Stimulated activated naive CD4-positive, alpha-beta T cell (primary cell): ENCODE measurements around the gene HNRNPAB.
"Not testable (repeated sequence)": the region's sequence is repeated elsewhere in the genome, so short reads cannot be mapped to it uniquely, and the experiment has no call there.

Source experiments
- DNase-seq, 6 experiments: peaks; one replicate each; lab custom pipeline; 2025; lab: John Stamatoyannopoulos, UW

HNRNPAB gene

DNA sequence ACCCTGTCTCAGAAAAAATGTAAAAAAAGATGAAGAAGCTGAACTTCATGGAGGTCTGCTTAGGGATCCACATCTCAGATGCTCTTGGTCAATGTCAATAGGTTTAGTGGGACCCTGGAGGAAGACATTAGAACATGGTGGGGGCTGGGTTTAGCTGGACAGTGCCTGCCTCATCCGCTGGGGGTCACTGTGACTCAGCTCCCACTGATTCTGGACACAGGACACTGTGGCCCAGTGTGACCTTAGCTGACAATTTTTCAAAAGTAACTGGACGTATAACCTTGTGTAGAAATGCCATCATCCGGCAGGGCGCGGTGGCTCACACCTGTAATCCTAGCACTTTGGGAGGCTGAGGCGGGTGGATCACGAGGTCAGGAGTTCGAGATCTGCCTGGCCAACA, 7.3 kb upstream of the HNRNPAB start:
- DNase-seq = no peak

DNA sequence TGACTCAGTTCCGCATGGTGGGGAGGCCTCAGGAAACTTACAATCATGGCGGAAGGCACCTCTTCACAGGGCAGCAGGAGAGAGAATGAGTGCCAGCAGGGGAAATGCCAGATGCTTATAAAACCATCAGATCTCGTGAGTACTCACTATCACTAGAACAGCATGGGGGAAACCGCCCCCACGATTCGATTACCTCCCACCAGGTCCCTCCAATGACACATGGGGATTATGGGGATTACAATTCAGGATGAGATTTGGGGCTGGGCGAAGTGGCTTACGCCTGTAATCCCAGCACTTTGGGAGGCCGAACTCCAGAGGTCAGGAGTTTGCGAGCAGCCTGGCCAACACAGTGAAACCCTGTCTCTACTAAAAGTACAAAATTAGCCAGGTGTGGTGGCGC, 6.2 kb upstream of the HNRNPAB start:
- not testable (repeated sequence) for DNase-seq

DNA sequence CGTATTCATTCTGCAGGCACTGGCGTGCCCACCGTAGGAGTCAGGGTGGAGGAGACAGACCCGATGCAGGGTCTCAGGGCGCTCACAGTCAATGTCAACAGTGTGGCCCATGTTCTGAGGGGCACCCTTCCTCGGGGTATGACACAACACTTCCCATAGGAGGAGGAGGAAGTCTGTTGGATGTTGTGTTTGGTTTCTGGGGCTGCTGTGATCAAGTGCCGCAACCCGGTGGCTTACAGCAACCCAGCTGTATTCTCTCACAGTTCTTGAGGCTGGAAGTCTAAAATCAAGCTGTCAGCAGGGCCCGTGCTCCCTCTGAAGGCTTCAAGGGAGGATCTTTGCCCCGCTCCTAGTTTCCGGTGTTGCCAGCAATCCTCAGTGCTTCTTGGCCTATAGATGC, 5.6 kb upstream of the HNRNPAB start:
- DNase-seq = no peak

DNA sequence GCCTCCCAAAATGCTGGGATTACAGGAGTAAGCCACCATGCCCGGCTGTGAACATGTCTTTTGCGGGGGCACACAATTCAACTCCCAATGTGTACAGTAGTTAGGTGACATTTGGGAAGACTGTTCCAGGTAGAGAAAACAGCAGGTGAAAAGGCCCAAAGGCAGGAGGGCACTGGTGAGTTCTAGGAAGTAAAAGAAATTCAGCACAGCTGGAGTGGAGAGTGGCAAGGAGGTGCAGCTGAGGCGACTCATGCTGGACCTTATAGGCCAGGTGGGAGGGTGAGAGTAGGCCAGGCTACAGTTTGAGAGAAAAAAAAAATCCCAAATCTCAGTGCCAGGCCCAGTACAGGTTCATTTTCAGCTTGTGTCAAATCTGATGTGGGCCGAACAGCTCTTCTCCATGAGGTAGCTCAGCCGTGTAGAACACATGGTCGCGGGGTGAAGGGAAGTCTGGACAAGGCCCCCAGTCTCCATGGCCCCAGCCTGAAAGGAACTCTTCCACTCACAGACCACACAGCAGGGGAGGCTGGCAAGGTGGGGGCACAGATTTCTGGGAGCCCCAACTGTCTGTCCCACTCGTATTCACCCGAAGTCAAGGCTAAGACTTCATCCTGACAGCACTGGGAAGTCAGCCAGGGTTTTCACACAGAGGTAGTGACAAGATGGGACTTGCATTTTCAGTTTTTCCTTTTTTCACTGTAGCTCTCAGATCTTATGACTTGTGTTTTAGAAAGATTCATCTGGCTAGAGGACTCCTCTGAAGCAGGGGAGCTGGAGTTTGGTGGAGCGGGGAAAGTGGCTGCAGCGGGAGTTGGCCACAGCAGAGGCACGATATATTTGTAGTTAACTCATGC, 4.5 kb upstream of the HNRNPAB start:
- DNase-seq = no peak

DNA sequence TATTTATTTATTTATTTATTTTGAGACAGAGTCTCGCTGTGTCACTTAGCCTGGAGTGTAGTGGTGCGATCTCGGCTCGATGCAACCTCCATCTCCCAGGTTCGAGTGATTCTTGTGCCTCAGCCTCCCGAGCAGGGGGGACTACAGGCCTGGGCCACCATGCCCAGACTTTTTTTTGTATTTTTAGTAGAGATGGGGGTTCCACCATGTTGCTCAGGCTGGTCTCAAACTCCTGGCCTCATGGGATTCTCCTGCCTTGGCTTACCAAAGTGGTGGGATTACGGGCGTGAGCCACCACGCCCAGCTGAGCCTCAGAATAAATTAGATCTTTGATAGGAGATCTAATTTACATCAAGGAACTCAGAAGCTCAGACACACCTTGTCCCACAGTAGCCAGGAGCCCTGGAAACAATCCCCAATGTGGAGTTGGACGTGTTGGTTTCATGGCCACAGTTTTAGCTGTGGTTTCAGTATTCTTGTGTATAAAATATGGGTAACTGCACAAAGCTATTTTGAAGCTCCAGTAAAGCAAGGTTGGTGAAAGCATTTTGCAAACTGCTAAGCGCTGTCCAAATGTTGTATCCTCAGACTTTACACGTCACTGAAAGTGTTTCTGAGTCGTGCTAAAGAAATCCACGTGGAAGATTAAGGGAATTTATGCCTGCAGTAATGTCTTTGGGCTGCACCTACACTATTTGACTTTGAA, 3.0 kb upstream of the HNRNPAB start:
- no peak for DNase-seq

DNA sequence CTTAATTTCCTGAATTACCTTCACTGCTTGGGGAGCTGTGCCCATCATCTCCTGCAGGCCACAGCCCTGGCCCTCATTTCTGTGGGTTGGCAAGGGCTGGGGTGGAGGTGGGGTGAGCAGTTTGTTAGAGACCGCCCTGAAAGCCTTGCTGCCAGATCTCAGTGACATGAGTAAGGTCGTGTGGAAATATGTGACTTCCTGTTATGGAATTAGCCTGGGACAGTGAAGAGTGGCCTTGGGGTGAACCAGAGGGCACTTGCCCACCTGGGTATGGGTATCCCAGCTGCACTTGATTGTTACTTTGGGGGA, 2.5 kb upstream of the HNRNPAB start:
- DNase-seq = no peak

DNA sequence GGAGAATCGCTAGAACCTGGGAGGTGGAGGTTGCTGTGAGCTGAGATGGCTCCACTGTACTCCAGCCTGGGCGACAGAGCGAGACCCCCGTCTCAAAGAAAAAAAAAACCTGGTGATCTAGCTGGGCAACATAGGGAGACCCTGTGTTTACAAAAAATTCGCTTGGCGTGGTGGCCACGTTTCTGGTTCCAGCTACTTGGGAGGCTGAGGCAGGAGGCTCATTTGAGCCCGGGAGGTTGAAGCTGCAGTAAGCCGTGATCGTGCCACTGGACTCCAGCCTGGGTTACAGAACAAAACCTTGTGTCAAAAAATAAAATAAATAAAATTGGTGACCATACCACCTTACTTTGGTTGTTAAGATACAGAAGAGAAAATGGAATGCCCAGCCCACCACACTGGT, 1.8 kb upstream of the HNRNPAB start:
- no peak for DNase-seq

DNA sequence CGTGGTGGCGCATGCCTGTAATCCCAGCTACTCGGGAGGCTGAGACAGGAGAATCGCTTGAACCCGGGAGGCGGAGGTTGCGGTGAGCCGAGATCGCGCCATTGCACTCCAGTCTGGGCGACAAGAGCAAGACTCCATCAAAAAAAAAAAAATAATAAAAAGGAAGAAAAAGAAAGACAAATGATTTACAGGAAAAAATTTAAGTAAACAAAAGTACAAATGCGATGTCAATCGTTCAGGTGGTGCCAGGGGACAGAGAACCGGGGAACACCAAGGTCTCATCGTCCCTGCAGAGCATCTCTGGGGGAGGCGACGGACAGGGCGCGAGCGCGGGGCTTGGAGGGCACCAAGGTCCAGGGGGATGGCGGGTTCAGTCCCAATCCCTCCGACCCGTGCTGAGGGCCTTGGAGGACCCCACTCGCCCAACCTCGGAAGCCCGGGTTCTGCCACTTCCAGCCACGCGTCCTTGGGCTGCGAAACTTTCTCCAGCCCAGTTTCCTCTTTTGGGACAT, 607 bp upstream of the HNRNPAB start:
- no peak for DNase-seq

DNA sequence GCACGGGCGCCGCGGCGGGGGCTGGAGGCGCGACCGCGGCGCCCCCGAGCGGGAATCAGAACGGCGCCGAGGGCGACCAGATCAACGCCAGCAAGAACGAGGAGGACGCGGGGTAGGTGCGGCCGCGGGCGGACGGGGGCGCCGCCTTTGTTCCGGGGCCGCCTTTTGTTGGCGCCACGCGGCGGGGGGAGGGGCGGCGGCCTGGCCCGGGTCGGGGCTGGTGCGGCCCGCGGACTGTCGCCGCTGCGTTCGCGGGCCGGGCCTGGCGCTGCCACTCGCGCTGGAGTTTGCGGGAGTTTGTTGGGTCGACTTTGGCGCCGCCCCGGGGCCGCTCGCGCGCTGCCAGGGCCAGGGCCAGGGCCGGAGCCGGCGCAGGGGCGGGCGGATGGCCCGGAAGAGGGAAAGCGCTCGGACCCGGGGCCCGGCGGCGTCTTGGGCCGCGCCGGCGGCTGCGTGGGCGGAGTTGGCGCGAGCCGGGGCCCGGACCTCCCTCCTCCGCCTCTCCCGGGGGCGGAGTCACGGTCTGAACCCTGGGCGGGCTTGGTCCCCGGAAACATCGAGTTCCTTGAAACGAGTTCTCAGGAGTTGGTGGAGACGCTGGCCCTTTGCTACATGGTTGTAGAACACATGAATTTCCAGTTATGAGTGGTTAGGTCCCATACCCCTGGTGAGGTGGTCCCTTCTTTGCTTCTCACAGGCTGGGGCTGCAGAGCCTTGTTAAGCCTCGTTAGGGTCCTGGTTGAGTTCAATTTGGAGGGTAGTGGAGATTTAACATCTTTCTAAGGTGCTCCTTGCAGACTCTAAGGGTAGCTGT, 809 bp downstream of the HNRNPAB start:
- DNase-seq = peak; percentile 23 to 72 (median 61)

DNA sequence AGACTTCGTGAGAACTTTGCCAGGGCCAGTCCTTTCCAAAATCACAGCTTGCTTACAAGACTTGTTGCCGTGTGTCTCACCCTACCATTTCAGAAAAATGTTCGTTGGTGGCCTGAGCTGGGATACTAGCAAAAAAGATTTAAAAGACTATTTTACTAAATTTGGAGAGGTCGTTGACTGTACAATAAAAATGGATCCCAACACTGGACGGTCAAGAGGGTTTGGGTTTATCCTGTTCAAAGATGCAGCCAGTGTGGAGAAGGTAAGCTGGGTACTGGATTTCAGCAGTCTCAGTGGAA, 1.4 kb downstream of the HNRNPAB start:
- DNase-seq = no peak

DNA sequence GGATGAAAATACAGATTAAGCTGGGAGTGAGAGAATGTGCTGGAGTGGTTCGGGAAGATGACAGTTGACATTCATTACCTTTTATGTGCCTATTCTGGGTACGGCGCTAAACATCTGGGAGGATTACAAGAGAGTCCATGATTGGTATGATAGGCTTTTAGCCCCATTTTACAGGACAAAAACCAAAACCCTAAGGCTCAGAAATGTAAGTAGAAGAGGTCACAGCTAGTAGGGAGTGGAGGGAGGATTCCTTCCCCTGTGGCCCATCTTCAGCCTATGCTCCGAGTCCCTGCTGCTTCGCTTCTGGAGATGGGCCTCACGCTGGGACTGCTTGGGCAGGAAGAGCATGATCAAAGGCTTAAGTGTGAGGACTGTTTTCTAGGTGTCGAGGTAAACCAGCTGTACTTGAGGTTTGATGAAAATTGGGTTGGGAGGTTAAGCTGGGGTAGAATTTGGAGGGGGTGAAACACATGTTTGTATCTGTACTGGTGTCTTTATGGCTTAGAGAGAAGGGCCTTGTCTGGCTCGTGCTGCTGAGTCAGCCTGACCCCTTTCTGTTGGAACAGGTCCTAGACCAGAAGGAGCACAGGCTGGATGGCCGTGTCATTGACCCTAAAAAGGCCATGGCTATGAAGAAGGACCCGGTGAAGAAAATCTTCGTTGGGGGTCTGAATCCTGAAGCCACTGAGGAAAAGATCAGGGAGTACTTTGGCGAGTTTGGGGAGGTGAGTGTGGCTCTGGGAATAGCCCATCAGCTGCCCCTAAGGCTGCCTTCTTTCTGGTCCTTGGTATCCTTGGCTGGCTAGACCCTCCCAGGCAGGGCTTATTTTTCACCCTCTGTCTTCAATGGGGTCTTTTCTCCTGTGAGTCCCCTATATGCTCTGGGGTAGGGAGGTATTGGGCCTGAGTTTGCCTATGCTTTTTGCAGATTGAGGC, 2.1 kb downstream of the HNRNPAB start:
- DNase-seq = peak in 2 of 6 experiments; percentile 11 to 22

DNA sequence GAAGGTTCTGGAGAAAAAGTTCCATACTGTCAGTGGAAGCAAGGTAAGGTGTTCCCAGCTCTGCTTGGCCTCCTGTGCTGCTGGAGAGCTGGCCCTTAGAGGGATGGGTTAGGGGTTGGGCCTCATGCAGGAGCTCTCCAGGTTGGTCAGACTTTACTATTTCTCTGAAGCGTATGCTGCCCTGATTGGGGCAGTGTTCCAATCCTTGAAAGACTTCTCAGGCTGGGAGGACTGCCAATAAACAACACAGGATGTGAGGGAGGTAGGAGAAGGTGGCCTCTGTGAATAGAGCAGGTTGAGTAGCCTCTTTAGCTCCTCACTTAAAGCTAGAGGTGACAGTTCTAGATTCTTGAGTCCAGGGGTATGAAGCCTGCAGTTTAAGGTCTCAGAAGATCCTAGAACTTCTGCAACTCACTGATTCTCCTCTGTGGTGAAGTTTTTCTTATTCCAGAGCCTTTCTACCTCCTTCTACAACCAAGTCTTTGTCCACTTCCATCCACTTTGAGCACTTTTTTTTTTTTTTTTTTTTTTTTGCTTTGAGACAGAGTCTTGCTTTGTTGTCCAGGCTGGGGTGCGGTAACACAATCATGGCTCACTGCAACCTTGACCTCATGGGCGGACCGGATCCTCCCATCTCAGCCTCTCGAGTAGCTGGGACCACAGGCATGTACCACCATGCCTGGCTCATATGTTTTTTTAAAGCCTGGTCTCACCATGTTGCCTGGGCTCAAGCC, 3.0 kb downstream of the HNRNPAB start:
- DNase-seq = no peak

DNA sequence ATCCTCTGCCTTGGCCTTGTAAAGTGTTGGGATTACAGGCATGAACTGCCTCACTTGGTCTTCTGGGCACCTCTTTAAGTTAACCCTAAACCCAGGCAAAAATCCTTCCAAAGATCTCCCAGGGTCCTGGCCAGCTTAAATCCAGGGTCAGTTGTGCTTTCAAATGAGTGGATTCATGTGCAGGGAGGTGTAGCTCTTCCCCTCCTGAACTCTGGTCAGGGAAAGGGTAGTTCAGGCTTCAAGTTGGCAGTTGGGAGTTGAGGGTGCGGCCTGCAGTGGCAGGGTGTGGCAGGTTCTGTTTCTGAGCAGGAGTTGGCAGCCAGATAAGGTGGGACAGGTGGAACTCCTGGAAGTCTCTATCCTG, 3.6 kb downstream of the HNRNPAB start:
- no peak for DNase-seq

DNA sequence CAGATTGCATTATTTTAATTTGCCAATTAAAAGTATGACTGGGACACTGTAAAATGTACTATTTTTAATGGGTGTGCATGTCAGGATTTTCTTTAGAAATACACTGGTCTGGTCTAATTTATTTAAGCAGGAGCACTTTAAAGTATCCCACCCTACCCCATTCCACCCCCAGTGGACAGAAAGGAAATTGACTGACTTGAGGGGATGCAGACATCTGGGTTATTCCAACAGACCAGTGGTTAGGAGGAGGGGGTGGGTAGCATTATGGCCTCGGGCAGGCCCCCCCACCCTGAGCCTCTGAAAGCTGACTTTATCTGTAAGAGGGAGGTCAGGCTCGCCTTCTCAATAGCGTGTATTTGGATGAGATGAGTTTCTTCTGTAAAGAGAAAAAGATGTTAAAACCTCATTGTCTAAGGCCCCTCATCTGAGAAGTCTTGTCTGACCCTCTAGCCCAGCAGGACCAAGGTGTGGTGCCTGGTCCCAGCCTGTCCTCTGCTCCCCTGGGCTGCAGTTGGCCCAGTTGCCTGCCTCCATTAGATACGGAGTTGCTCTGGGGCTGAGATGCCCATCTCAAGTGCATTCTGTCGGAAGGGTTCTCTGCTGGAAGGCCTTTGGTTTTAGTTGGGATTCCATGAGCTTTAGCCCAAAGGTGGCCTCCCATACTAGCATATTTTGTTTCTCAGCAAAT, 4.4 kb downstream of the HNRNPAB start:
- DNase-seq = no peak

DNA sequence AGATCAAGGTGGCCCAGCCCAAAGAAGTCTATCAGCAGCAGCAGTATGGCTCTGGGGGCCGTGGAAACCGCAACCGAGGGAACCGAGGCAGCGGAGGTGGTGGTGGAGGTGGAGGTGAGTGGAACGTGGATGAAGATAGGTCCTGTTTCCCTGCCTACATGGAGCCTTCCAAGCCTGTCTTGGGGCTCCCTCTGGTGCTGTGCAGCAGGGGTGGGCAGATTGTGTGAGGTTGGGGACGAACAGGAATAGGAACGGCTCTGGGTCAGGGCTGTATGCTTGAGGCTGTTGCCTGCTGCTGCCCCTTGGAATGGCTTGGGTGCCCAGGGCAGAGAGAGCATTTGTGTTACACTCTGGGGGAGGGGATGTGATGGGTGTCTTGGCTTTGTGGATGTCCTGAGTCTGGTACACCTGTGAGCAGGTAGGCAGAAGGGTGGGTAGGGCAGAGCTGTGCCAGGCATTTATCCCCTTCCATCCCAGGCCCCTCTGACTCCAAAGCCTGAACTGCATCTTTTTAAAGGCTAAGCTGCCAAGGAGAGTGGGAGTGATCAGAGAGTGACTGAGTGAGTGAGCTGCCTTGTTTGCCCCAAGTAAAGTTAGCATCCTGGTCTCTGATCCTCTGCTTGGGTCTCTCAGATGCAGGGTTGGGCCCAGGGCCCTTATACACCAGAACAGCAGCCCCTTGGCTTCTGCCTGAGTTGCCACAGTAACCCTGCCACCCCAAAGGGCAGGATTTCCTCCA, 5.2 kb downstream of the HNRNPAB start:
- no peak for DNase-seq

DNA sequence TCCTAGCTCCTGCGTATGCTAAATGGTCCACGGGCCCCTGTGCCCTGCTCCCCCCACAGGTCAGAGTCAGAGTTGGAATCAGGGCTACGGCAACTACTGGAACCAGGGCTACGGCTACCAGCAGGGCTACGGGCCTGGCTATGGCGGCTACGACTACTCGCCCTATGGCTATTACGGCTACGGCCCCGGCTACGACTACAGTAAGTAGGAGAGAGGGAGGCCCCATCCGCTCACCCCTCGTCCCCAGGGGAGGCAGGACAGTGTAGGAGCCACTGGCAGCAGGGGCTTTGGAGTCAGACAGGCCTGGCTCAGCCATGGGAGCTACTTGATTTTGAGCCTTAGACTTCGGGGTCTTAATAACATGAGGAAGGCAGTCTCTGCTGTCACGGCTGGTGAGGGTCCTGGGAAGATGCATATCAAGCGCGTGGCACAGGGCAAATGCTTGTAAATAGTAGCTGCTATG, 5.8 kb downstream of the HNRNPAB start:
- no peak for DNase-seq

DNA sequence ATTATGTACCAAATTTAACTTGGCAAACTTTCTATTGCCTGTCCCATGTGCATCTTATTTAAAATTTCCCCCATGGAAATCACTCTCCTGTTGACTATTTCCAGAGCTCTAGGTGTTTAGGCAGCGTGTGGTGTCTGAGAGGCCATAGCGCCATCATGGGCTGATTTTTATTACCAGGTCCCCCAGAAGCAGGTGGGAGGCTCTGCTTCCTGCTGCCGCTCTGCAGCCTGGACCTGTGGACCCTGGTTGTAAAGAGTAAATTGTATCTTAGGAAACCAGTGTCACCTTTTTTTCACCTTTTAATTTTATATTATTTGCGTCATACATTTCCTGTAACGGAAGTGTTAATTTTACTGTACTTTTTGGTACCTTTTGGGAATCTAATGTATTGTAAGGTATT, 6.4 kb downstream of the HNRNPAB start:
- DNase-seq = no peak

DNA sequence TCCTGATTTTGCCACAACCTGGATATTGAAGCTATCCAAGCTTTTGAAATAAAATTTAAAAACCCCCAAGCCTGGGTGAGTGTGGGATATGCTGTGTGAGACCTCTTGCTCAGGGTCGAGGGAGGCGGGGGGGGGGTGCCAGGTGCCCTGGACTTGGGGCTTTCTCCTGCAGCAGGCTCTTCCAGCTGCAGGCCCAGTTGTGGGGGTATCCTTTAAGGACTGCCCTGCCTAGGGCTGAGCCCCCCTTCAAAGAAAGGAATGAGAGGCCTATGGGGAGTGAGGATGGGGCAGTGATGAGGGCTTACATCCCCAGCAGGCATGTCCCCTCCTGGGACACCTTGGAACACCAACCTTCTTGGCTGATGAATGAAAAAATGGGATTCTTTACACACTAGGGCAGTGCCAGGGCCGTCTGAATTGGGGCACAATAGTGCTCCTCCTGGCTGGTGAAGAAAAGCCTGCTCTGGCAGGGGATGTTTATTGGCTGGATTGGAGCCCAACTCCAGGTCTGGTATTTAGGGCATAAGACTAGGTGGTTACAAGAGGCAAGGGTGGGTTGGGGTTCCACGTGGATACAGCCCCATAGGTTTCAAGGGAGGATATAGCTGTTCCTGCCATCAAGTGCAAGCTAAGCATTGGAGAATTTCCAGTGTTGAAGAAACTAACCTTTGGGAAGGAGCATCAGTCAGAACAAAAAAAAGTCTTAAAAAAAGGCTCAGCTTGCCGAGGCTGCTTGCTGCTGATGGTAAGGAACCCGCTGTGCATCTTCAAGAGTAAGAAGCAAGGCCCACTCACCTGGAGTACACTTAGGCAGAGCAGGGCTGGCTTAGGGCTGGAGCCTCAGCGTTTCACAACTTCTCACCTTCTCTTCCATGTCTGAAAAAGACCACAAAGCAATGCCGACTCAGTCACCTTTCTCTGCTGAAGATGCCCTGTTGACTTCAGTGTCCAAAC, 7.0 kb downstream of the HNRNPAB start:
- DNase-seq = no peak
